Left lung (tissue), 10 donors: Measurements from ENCODE around the gene HK1. TPM values are rescaled to one million over a fixed set of nuclear protein-coding genes. Genes with fewer than 3 reads are reported as not detected.

Experiments
- ATAC-seq: fragments of 200-7000 bp; cut with Tn5 transposase; one replicate; pipeline ENCODE4 v1.9.1; 2020; ENCODE audit warnings: moderate library complexity
- DNase-seq, 4 donors: peaks; one replicate each; pipeline ENCODE4 v3.0.0-alpha.2; 2013 to 2020
- H3K27ac ChIP-seq, 2 donors: fragments of 200-600 bp; sonication (generic) in 1 of 2; one replicate each; pipeline versions ENCODE4 v1.5.0 to v1.8.0; 2020 to 2021
- H3K27me3 ChIP-seq, 2 donors: fragments of 200-600 bp; sonication (generic) in 1 of 2; one replicate each; pipeline versions ENCODE4 v1.5.0 to v1.8.0; 2020 to 2021
- H3K36me3 ChIP-seq, 2 donors: fragments of 200-600 bp; sonication (generic) in 1 of 2; one replicate each; pipeline versions ENCODE4 v1.5.0 to v1.8.0; 2020 to 2021
- H3K4me1 ChIP-seq, 2 donors: fragments of 200-600 bp; one replicate each; pipeline ENCODE4 v1.8.0; 2021
- H3K4me3 ChIP-seq, 2 donors: fragments of 200-600 bp; sonication (generic) in 1 of 2; one replicate each; pipeline versions ENCODE4 v1.5.0 to v1.8.0; 2020 to 2021; ENCODE audit warnings: mild to moderate bottlenecking in 1 of 2
- H3K9me3 ChIP-seq, 2 donors: fragments of 200-600 bp; sonication (generic) in 1 of 2; one replicate each; pipeline versions ENCODE4 v1.5.0 to v1.8.0; 2020 to 2021
- intact Hi-C, 2 donors: fragments of 100-400 bp; cut with DNase I; formaldehyde crosslinking; loops; one replicate each; pipeline versions ENCODE4 v1.11.2 to v1.14.2; 2022
- polyA plus RNA-seq, 6 donors: library from polyadenylated mRNA; unstranded; fragments of 120-200 nt; gene quantifications; one replicate each; pipeline ENCODE4 v1.2.1, GENCODE V29; 2013; ENCODE audit not compliant: insufficient read length in 6 of 6
- total RNA-seq, 2 donors: library from RNA; stranded (reverse); fragmentation: NEBNext Ultra II Directional; extraction: Animal tissue kit (Norgen Biotek cat#: 25700); gene quantifications; one replicate each; pipeline ENCODE4 v1.2.1, GENCODE V29; 2021
- TF ChIP-seq, protein P1 (sequence below), 2 donors: fragments of 200-600 bp; sonication (generic) in 1 of 2; IDR thresholded peaks; one replicate each; pipeline versions ENCODE4 v1.5.0 to v1.8.0; 2021; ENCODE audit warnings: antibody characterized with exemption in 2 of 2
- donor health status: DM: no; HTN: yes; CAD: no.
- donor health status: DM: no; HTN: no; CAD: no.

HK1 gene
- total and polyA plus RNA-seq, 8 donors: 51.5 to 126 (median 57.8) TPM

DNA sequence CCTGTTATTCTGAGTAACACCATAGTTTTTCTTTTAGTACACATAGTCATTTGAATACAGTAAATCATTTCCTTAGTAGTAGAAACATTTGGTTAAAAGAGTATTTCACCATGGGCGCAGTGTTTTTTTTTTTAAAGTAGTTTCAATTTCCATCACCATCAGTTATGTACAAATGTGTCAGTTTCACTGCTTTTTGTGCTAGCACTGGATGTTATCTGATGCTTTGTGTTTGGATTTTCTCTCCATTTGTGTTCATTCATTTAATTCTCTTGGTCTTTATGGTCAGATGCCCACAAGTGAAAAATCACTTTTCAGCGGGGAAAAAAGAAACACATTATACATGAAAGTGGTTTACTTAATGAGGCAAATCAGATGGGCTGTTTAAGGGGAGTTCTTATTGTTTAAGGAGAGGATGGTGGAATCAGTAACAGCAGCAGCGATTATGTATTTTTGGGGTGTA, 16.0 kb upstream of the HK1 start:
- H3K27ac ChIP-seq: no peak overlapping the region
- TF ChIP-seq, protein P1, sequence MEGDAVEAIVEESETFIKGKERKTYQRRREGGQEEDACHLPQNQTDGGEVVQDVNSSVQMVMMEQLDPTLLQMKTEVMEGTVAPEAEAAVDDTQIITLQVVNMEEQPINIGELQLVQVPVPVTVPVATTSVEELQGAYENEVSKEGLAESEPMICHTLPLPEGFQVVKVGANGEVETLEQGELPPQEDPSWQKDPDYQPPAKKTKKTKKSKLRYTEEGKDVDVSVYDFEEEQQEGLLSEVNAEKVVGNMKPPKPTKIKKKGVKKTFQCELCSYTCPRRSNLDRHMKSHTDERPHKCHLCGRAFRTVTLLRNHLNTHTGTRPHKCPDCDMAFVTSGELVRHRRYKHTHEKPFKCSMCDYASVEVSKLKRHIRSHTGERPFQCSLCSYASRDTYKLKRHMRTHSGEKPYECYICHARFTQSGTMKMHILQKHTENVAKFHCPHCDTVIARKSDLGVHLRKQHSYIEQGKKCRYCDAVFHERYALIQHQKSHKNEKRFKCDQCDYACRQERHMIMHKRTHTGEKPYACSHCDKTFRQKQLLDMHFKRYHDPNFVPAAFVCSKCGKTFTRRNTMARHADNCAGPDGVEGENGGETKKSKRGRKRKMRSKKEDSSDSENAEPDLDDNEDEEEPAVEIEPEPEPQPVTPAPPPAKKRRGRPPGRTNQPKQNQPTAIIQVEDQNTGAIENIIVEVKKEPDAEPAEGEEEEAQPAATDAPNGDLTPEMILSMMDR (IDR thresholded peaks at IDR 0.05): no peak
- H3K36me3 ChIP-seq: no peaks in the 10 kb centered on the region
- no peaks in the 10 kb centered on the region for H3K9me3 ChIP-seq
- no peaks in the 10 kb centered on the region for H3K4me1 ChIP-seq
- DNase-seq (no peak), ATAC-seq (no peak)
- no peaks in the 10 kb centered on the region for H3K27me3 ChIP-seq
- no peak overlapping the region for H3K4me3 ChIP-seq
- intact Hi-C loops: no loop called here

DNA sequence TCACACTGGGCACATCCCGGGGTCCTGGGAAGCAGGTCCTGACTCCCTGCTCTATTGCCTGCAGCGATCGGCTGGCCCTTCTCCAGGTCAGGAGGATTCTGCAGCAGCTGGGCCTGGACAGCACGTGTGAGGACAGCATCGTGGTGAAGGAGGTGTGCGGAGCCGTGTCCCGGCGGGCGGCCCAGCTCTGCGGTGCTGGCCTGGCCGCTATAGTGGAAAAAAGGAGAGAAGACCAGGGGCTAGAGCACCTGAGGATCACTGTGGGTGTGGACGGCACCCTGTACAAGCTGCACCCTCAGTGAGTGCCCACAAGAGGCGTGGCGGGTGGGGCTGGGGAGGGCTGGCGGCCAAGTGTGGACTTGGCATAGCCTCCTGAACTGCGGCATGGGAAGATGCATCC, 12.8 kb upstream of the HK1 start:
- Histone ChIP-seq H3K36me3 (no peaks in the 10 kb centered on the region), H3K9me3 (no peaks in the 10 kb centered on the region), H3K27me3 (no peaks in the 10 kb centered on the region), H3K4me1 (no peaks in the 10 kb centered on the region), H3K27ac (no peak overlapping the region), H3K4me3 (no peak overlapping the region)
- intact Hi-C loops: no loop called here
- TF ChIP-seq, protein P1 (IDR thresholded peaks at IDR 0.05): no peak
- no peak for DNase-seq
- no peak for ATAC-seq

DNA sequence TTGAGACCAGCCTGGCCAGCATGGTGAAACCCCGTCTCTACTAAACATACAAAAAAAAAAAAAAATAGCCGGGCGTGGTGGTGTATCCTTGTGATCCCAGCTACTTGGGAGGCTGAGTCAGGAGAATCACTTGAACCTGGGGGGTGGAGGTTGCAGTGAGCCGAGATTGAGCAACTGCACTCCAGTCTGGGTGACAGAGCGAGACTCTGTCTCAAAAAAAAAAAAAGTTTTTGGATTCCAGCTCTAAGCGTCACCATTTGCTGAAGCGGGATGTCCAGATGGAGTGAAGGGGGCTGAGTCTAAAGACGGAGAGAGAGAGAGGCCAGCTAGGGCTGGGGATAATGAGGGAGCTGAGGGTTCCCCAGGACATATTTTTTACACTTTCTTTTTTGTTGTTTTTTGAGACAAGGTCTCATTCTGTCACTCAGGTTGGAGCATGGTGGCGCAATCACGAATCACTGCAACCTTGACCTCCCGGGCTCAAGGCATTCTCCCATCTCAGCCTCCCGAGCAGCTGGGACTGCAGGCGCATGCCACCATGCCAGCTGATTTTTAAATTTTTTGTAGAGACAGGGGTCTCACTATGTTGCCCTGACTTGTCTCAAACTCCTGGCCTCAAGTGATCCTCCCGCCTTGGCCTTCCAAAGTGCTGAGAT, 9.4 kb upstream of the HK1 start:
- Histone ChIP-seq H3K4me1 (no peaks in the 10 kb centered on the region), H3K27me3 (no peaks in the 10 kb centered on the region), H3K9me3 (no peaks in the 10 kb centered on the region), H3K4me3 (no peak overlapping the region), H3K27ac (no peak overlapping the region), H3K36me3 (no peaks in the 10 kb centered on the region)
- TF ChIP-seq, protein P1 (IDR thresholded peaks at IDR 0.05): no peak
- ATAC-seq (no peak), DNase-seq (no peak)
- intact Hi-C loops: no loop called here

DNA sequence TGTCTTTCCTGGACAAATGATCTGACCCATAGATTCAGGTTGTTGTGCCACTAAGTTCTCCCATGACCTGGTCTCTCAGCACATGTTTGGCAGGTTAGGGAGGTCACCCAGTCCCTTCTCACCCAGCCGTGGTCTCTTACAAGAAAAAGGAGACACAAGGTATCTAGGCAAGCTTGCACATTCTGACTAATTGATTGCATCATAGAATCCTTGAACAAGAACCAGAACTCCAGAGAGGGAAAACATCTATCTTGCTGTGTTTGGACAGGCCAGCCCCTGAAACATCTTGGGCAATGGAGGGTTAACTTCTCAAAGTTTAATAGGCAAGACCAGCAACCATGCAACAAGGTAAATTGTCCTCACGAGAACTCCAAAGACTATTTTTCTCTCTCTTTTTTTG, 8.5 kb upstream of the HK1 start:
- no peak for ATAC-seq
- H3K4me1 ChIP-seq: no peaks in the 10 kb centered on the region
- no peak overlapping the region for H3K27ac ChIP-seq
- TF ChIP-seq, protein P1 (IDR thresholded peaks at IDR 0.05): no peak
- no peaks in the 10 kb centered on the region for H3K36me3 ChIP-seq
- H3K4me3 ChIP-seq: no peak overlapping the region
- H3K27me3 ChIP-seq: no peaks in the 10 kb centered on the region
- intact Hi-C loops: no loop called here
- H3K9me3 ChIP-seq: no peaks in the 10 kb centered on the region
- no peak for DNase-seq

DNA sequence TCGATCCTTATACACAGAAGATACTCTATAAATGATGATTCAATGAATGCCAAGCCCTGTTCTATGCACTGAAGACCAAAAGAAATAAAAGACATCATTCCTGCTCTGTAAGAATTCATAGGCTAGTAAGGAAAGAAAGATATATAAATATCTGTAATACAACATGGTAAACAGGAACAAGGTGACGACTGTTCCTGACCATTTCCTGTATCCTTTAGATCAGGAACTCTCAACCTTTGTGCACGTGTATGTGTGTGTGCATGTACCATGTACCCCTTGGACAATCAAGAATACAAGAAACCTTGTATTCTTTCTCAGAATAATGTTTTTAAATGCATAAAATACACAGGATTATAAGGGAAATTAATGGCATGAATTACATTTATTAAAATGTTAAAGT, 7.3 kb upstream of the HK1 start:
- no peaks in the 10 kb centered on the region for H3K4me1 ChIP-seq
- ATAC-seq (no peak), DNase-seq (no peak)
- H3K36me3 ChIP-seq: no peaks in the 10 kb centered on the region
- no peaks in the 10 kb centered on the region for H3K9me3 ChIP-seq
- no peaks in the 10 kb centered on the region for H3K27me3 ChIP-seq
- TF ChIP-seq, protein P1 (IDR thresholded peaks at IDR 0.05): no peak
- H3K27ac ChIP-seq: no peak overlapping the region
- H3K4me3 ChIP-seq: no peak overlapping the region
- intact Hi-C loops: no loop called here
